ENCODE data around the gene AOPEP. TPM values are rescaled to one million over a fixed set of nuclear protein-coding genes. Genes with fewer than 3 reads are reported as not detected.

Gene AOPEP
- polyA plus RNA-seq, 2 of the 4 experiments (the other 2 are of a cell fraction) = 226 to 266 TPM

- CTCF ChIA-PET = no interaction called here
- Histone ChIP-seq H3K9me3 (peaks cover 35% of the 10 kb centered on the region), H3K4me1 (peaks cover 55% of the 10 kb centered on the region), H3K27ac (peak overlapping the region; percentile 85 to 99), H3K4me2 (no peak overlapping the region), H3K4me3 (no peak overlapping the region)
- no peak for DNase-seq (ENCODE audit: low read depth in 1 of 2, low spot score in 1 of 2)
- ATAC-seq = no peak
- POLR2A ChIA-PET = no interaction called here
- TF ChIP-seq, protein P1, sequence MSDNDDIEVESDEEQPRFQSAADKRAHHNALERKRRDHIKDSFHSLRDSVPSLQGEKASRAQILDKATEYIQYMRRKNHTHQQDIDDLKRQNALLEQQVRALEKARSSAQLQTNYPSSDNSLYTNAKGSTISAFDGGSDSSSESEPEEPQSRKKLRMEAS (IDR thresholded peaks at IDR 0.05) = 0 out of 2 replicates have a peak, but pooled peaks have one; percentile 3
- TF ChIP-seq FOXS1 (CRISPR knock-in tag; IDR thresholded peaks at IDR 0.05) = no peak
- 100% methylated on average over 1 of the region's 1 CpG for WGBS (ENCODE audit: missing lambda C conversion rate)
- FAIRE-seq = no peak
Observed at GRCh38 chr9:94892675-94893074, 166.2 kb downstream of the AOPEP start.

GRCh38 chr9:94894094-94894699, 167.7 kb downstream of the AOPEP start:
- H3K9me3 ChIP-seq = peaks cover 35% of the 10 kb centered on the region
- H3K4me3 ChIP-seq = no peak overlapping the region
- ATAC-seq (no peak; a peak in 1 of 6 replicates), DNase-seq (ENCODE audit: low read depth in 1 of 2, low spot score in 1 of 2) (no peak), FAIRE-seq (peak; percentile 87)
- H3K4me2 ChIP-seq = peak overlapping the region; percentile 74
- POLR2A ChIA-PET = no interaction called here
- H3K27ac ChIP-seq = peak overlapping the region; percentile 57 to 99; a peak in 5 of 6 replicates
- CTCF ChIA-PET = interaction anchor here (1.6 to 2.1 kb wide), 5 partner anchors 8 to 112 kb away, joined by 3 to 7 read pairs (median 4); no protein-coding TSS in a partner anchor
- 0% methylated on average over 1 of the region's 1 CpG for WGBS (ENCODE audit: missing lambda C conversion rate)
- peaks cover 57% of the 10 kb centered on the region for H3K4me1 ChIP-seq
- TF ChIP-seq, protein P2, sequence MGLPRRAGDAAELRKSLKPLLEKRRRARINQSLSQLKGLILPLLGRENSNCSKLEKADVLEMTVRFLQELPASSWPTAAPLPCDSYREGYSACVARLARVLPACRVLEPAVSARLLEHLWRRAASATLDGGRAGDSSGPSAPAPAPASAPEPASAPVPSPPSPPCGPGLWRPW (IDR thresholded peaks at IDR 0.05) = no peak
- TF ChIP-seq, protein P1 (IDR thresholded peaks at IDR 0.05) = no peak
- TF ChIP-seq JUNB (IDR thresholded peaks at IDR 0.05) (peak; percentile 64), FOSB (CRISPR knock-in tag; IDR thresholded peaks at IDR 0.05) (no peak), MAZ (IDR thresholded peaks at IDR 0.05; ENCODE audit: borderline replicate concordance, low read depth, low read length) (no peak), JUN (IDR thresholded peaks at IDR 0.05) (no peak), HDAC2 (IDR thresholded peaks at IDR 0.05) (no peak), ZSCAN20 (CRISPR knock-in tag; IDR thresholded peaks at IDR 0.05) (no peak), KDM5A (IDR thresholded peaks at IDR 0.05) (no peak), CBX2 (IDR thresholded peaks at IDR 0.05; ENCODE audit: borderline replicate concordance, low read depth) (no peak), NR3C1 (IDR thresholded peaks at IDR 0.05) (no peak), ZC3H11A (IDR thresholded peaks at IDR 0.05) (no peak), EHF (CRISPR knock-in tag; IDR thresholded peaks at IDR 0.05) (no peak), TP53 (CRISPR knock-in tag; IDR thresholded peaks at IDR 0.05) (no peak), HOXB13 (CRISPR knock-in tag; IDR thresholded peaks at IDR 0.05; ENCODE audit: low read depth) (no peak), HEYL (CRISPR knock-in tag; IDR thresholded peaks at IDR 0.05) (no peak), EP300 (IDR thresholded peaks at IDR 0.05) (no peak), BHLHE40 (IDR thresholded peaks at IDR 0.05; ENCODE audit: low read depth, low read length) (no peak), MYC (IDR thresholded peaks at IDR 0.05; ENCODE audit: borderline replicate concordance, low read length) (no peak), NPAS2 (CRISPR knock-in tag; IDR thresholded peaks at IDR 0.05; ENCODE audit: borderline replicate concordance) (no peak), CEBPB (IDR thresholded peaks at IDR 0.05) (peak in 1 of 2 experiments; percentile 42; a peak in 1 of 4 replicates), HOXB5 (CRISPR knock-in tag; IDR thresholded peaks at IDR 0.05) (peak; percentile 25; the same call in 1 of the 2 replicates), RCOR1 (IDR thresholded peaks at IDR 0.05; ENCODE audit: low read depth, low read length) (no peak), RNF2 (IDR thresholded peaks at IDR 0.05; ENCODE audit: borderline replicate concordance, low read depth) (no peak), RFX5 (IDR thresholded peaks at IDR 0.05) (no peak), SREBF2 (IDR thresholded peaks at IDR 0.05) (no peak), PHF8 (IDR thresholded peaks at IDR 0.05; ENCODE audit: borderline replicate concordance, low read depth) (no peak), KDM1A (IDR thresholded peaks at IDR 0.05; ENCODE audit: low read depth) (no peak), CBX8 (IDR thresholded peaks at IDR 0.05) (no peak), SMC3 (IDR thresholded peaks at IDR 0.05) (0 out of 3 replicates have a peak, but pooled peaks have one; percentile 19), USF2 (IDR thresholded peaks at IDR 0.05) (no peak), NFE2L2 (conservative IDR thresholded peaks at IDR 0.05; ENCODE audit: low read length) (no peak)
- TF ChIP-seq, protein P3, sequence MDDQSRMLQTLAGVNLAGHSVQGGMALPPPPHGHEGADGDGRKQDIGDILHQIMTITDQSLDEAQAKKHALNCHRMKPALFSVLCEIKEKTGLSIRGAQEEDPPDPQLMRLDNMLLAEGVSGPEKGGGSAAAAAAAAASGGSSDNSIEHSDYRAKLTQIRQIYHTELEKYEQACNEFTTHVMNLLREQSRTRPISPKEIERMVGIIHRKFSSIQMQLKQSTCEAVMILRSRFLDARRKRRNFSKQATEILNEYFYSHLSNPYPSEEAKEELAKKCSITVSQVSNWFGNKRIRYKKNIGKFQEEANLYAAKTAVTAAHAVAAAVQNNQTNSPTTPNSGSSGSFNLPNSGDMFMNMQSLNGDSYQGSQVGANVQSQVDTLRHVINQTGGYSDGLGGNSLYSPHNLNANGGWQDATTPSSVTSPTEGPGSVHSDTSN (IDR thresholded peaks at IDR 0.05) = no peak
- TF ChIP-seq, protein P4, sequence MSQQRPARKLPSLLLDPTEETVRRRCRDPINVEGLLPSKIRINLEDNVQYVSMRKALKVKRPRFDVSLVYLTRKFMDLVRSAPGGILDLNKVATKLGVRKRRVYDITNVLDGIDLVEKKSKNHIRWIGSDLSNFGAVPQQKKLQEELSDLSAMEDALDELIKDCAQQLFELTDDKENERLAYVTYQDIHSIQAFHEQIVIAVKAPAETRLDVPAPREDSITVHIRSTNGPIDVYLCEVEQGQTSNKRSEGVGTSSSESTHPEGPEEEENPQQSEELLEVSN (IDR thresholded peaks at IDR 0.05; ENCODE audit: borderline replicate concordance, low read depth) = no peak
- TF ChIP-seq, protein P5, sequence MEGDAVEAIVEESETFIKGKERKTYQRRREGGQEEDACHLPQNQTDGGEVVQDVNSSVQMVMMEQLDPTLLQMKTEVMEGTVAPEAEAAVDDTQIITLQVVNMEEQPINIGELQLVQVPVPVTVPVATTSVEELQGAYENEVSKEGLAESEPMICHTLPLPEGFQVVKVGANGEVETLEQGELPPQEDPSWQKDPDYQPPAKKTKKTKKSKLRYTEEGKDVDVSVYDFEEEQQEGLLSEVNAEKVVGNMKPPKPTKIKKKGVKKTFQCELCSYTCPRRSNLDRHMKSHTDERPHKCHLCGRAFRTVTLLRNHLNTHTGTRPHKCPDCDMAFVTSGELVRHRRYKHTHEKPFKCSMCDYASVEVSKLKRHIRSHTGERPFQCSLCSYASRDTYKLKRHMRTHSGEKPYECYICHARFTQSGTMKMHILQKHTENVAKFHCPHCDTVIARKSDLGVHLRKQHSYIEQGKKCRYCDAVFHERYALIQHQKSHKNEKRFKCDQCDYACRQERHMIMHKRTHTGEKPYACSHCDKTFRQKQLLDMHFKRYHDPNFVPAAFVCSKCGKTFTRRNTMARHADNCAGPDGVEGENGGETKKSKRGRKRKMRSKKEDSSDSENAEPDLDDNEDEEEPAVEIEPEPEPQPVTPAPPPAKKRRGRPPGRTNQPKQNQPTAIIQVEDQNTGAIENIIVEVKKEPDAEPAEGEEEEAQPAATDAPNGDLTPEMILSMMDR (IDR thresholded peaks at IDR 0.05) = no peak
